T-helper 1 cell treated with Interleukin-12 subunit alpha and Interleukin-12 subunit beta and Interleukin-4 antibody, amounts not matched to agents 30 ng/mL and 1 ng/mL, for 36 hours (primary cell): ENCODE results near the gene JADE3. TPM values are rescaled to one million over a fixed set of nuclear protein-coding genes. Genes with fewer than 3 reads are reported as not detected.

ENCODE experiments used
- intact Hi-C: fragments of 100-400 bp; cut with micrococcal nuclease; formaldehyde crosslinking; loops from one replicate; pipeline ENCODE4 v1.15.1; 2024
- total RNA-seq: library from RNA; stranded (reverse); gene quantifications from 2 replicates; pipeline ENCODE4 v1.2.3, GENCODE V29; 2022

The JADE3 gene
- total RNA-seq, 1 donor from 2014 or later = 1.2 TPM

GRCh38 chrX:47098338-47099094 lies 186.3 kb downstream of the JADE3 start:
- intact Hi-C loops = loop anchor here (10.0 kb wide), 1 partner anchor 114 kb away; no protein-coding TSS in a partner anchor

GRCh38 chrX:47101206-47101605 lies 189.0 kb downstream of the JADE3 start:
- intact Hi-C loops = no loop called here

Other genes with a start within 250 kb of the JADE3 start
- 15.4 and 17.0 TPM in 2 replicates for gene SLC9A7, start 153.3 kb upstream of the JADE3 start, total RNA-seq
- gene RP2, start 75.4 kb upstream of the JADE3 start, total RNA-seq = 9.0 and 9.3 TPM in 2 replicates
- not detected in 2 replicates for gene RGN, start 166.0 kb downstream of the JADE3 start, total RNA-seq
- gene NDUFB11, start 232.3 kb downstream of the JADE3 start, total RNA-seq = 89.1 and 99.4 TPM in 2 replicates
- 54.2 and 57.1 TPM in 2 replicates for gene RBM10, start 232.8 kb downstream of the JADE3 start, total RNA-seq